GM12891 (cell line): Measurements from ENCODE around the gene SDHAF1.

ENCODE experiments used
- DNase-seq: peaks from one replicate; pipeline ENCODE4 v3.0.0; 2011; ENCODE audit warnings: low spot score; ENCODE audit not compliant: insufficient read length
- FAIRE-seq: peaks from 2 replicates; lab custom pipeline; 2011; peaks lifted over from hg19 to GRCh38; lab: Jason Lieb, UNC
- PAX5 ChIP-seq: IDR thresholded peaks from 2 replicates; pipeline ENCODE4 v1.6.1; 2011; ENCODE audit warnings: low read length, moderate library complexity, mild to moderate bottlenecking; ENCODE audit not compliant: insufficient read depth, severe bottlenecking
- POLR2A ChIP-seq: IDR thresholded peaks from 2 replicates; pipeline ENCODE4 v1.6.1; 2011; ENCODE audit warnings: low read depth, low read length, control low read depth
- POLR2AphosphoS5 ChIP-seq: IDR thresholded peaks from 2 replicates; pipeline ENCODE4 v1.6.1; 2011; ENCODE audit warnings: low read depth, low read length, control low read depth
- POU2F2 ChIP-seq: IDR thresholded peaks from 2 replicates; pipeline ENCODE4 v1.6.1; 2011; ENCODE audit warnings: low read depth, mild to moderate bottlenecking, control low read depth, low read length, moderate library complexity
- SPI1 ChIP-seq: IDR thresholded peaks from 2 replicates; pipeline ENCODE4 v1.6.1; 2011; ENCODE audit warnings: low read depth, low read length, control low read depth
- TAF1 ChIP-seq: IDR thresholded peaks from 2 replicates; pipeline ENCODE4 v1.6.1; 2011; ENCODE audit warnings: low read depth, low read length, control low read depth

SDHAF1 gene

DNA sequence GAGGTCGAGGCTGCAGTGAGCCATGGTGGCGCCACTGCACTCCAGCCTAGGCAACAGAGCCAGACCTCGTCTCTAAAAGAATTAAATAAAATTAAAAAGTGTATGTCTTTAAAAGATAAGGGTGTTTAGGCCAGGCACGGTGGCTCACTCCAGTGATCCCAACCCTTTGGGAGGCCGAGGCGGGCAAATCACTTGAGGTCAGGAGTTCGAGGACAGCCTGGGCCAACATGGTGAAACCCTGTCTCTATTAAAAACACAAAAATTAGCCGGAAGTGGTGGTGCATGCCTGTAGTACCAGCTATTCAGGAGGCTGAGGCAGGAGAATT, 7.5 kb upstream of the SDHAF1 start:
- TF ChIP-seq POLR2AphosphoS5 (no peak), TAF1 (no peak), POLR2A (no peak), PAX5 (no peak), SPI1 (no peak), POU2F2 (no peak)
- DNase-seq, result no peak
- FAIRE-seq, result no peak

- FAIRE-seq (no peak), DNase-seq (no peak)
- TF ChIP-seq PAX5, result no peak
- TF ChIP-seq POU2F2, result no peak
- TF ChIP-seq TAF1, result no peak
- TF ChIP-seq POLR2A, result no peak
- TF ChIP-seq SPI1, result no peak
- no peak for TF ChIP-seq POLR2AphosphoS5
Measured at GRCh38 chr19:35988824-35989223, 6.2 kb upstream of the SDHAF1 start.

DNA sequence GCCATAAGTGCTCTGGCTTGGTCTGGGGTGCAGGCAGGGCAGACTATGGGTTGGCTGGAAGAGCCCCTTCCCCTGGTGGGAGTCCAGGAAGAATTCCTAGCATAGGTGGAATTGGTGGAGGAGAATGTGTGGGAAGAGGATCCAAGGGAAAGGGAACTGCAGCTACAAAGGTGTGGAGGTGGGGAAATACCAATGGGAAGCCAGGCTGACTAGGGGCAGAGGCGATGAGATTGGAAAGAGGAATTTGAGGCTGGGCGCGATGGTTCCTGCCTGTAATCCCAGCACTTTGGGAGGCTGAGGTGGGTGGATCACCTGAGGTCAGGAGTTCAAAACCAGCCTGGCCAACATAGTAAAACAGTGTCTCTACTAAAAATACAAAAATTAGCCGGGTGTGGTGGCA, 4.8 kb upstream of the SDHAF1 start:
- FAIRE-seq, result no peak
- no peak for TF ChIP-seq SPI1
- no peak for TF ChIP-seq TAF1
- no peak for TF ChIP-seq POLR2AphosphoS5
- TF ChIP-seq POLR2A, result no peak
- no peak for TF ChIP-seq PAX5
- TF ChIP-seq POU2F2, result no peak
- no peak for DNase-seq

GRCh38 chr19:35990771-35991730, 3.9 kb upstream of the SDHAF1 start:
- DNase-seq (no peak), FAIRE-seq (no peak)
- TF ChIP-seq POLR2A (no peak), POLR2AphosphoS5 (no peak), TAF1 (no peak), SPI1 (no peak), POU2F2 (no peak)

DNA sequence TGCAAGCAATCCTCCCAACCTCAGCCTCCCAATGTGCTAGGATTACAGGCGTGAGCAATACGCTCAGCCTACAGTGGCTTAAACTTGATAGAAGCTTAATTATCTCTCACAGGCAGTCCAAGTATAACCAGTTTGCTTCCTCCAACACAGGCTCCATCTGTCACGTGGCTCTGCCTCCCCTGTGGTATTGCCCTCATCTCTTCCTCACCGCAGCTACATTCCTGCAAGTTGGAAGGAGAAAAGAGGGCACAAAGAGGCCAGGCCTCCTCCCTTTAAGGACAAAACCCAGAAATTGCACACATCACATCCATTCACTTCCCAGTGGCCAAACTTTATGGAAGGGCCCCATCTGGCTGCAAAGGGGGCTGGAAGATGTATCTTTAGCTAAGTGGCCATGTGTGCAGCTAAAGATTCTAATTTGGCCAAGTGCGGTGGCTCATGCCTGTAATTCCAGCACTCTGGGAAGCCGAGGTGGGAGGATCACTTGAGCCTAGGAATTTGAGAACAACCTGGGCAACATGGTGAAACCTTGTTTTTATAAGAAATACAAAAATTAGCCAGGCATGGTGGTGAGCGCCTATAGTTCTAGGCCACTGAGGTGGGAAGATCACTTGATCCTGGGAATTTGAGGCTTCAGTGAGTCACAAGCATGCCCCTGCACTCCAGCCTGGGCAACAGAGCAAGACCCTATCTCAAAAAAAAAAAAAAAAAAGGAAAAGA, 3.1 kb upstream of the SDHAF1 start:
- no peak for TF ChIP-seq PAX5
- no peak for TF ChIP-seq POLR2A
- no peak for TF ChIP-seq POLR2AphosphoS5
- no peak for TF ChIP-seq TAF1
- TF ChIP-seq SPI1, result no peak
- TF ChIP-seq POU2F2, result no peak
- DNase-seq (no peak), FAIRE-seq (no peak)

- FAIRE-seq (no peak), DNase-seq (no peak)
- TF ChIP-seq POU2F2 (0 out of 2 replicates have a peak, but pooled peaks have one; percentile 16), TAF1 (no peak), SPI1 (peak; percentile 69)
Measured at GRCh38 chr19:35992907-35993765, 1.9 kb upstream of the SDHAF1 start.

DNA sequence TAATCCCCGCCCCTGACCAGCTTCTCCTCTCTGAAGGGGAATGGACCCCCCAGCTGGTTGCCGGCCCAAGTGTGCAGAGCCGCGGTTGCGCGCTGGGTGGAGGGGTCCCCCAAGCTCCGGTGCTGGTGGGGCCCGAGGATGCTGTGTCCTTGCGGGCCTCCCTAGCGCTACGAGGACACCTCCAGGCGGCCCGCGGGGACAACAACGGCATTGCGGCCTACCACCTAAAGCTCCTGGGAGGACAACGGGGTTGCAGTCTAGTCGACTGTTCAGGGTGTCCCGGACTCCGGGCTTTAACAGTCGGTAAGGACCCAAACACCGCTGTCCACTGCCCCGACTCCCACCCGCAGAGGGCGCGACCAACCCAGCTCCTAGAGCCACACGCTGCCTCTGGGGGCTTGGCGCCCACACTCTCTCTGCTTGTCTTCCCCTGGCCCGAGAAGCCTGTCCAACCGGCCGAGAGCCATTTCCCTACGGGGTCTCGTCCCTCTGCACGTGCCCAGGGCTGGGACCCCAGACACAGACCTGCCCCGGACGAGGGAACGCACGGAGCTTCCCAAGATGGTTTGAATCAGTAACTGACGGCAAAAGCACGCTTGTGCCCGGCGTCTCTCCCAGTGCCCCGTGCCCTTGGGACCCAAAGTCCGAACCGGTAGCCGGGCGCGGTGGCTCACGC, 927 bp upstream of the SDHAF1 start:
- DNase-seq (peak; percentile 53), FAIRE-seq (no peak)
- no peak for TF ChIP-seq POLR2A
- TF ChIP-seq PAX5, result no peak
- no peak for TF ChIP-seq POLR2AphosphoS5
- TF ChIP-seq SPI1, result no peak
- no peak for TF ChIP-seq TAF1
- no peak for TF ChIP-seq POU2F2

- TF ChIP-seq POU2F2 (no peak), SPI1 (no peak), PAX5 (no peak), TAF1 (no peak), POLR2AphosphoS5 (no peak), POLR2A (no peak)
- no peak for FAIRE-seq
- no peak for DNase-seq
Measured at GRCh38 chr19:35996777-35997176, 1.8 kb downstream of the SDHAF1 start.
